ENCODE data around the gene RDH13. TPM values are rescaled to one million over a fixed set of nuclear protein-coding genes. Genes with fewer than 3 reads are reported as not detected.
"Not testable (repeated sequence)": the region's sequence is repeated elsewhere in the genome, so short reads cannot be mapped to it uniquely, and the experiment has no call there.

Gene RDH13
- total RNA-seq (11.5 TPM), polyA plus RNA-seq (ENCODE audit: insufficient read depth in 1 of 8, insufficient read length in 8 of 8, low replicate concordance in 1 of 8) (10 to 100 TPM in 7 of 8 donors, 1 to 10 TPM in 1; 7.2 to 16.7 (median 12.1) TPM)
- long read RNA-seq, donor 1, partial matches to known transcripts: 0 of 1 reads
- long read RNA-seq, donor 1, other reads (novel, unspliced or antisense): 0 of 1 reads
- long read RNA-seq, donor 2: 0 reads
- long read RNA-seq, donor 3, partial matches to known transcripts: 0 of 1 reads
- long read RNA-seq, donor 3, other reads (novel, unspliced or antisense): 0 of 1 reads
- long read RNA-seq, donor 4, transcript RDH13-223 (7 exons, 1,931 nt): major isoform, 6 of 6 reads
- long read RNA-seq, donor 4, partial matches to known transcripts: 0 of 6 reads
- long read RNA-seq, donor 4, other reads (novel, unspliced or antisense): 0 of 6 reads
- long read RNA-seq, donor 5, partial matches to known transcripts: 0 of 4 reads
- long read RNA-seq, donor 5, other reads (novel, unspliced or antisense): 0 of 4 reads
- long read RNA-seq, donor 6, transcript RDH13-223 (7 exons, 1,931 nt): major isoform, 5 of 6 reads
- long read RNA-seq, donor 6, partial matches to known transcripts: 0 of 6 reads
- long read RNA-seq, donor 6, other reads (novel, unspliced or antisense): 0 of 6 reads
- long read RNA-seq, donor 7, partial matches to known transcripts: 0 of 4 reads
- long read RNA-seq, donor 7, other reads (novel, unspliced or antisense): 0 of 4 reads
- long read RNA-seq, donor 8: 0 reads
- long read RNA-seq, donor 9, partial matches to known transcripts: 0 of 2 reads
- long read RNA-seq, donor 9, other reads (novel, unspliced or antisense): 0 of 2 reads
- long read RNA-seq, donor 10, partial matches to known transcripts: 0 of 3 reads
- long read RNA-seq, donor 10, other reads (novel, unspliced or antisense): 0 of 3 reads
- long read RNA-seq, donor 11, partial matches to known transcripts: 0 of 4 reads
- long read RNA-seq, donor 11, other reads (novel, unspliced or antisense): 0 of 4 reads

GRCh38 chr19:55062735-55063491, at the start of gene RDH13:
Gene RDH13 (minus strand): TSS chr19:55063148. CDS start chr19:55063032, 116 bp downstream.
- H3K9me3 ChIP-seq (replicated peaks; ENCODE audit: control insufficient read depth, low read depth, low read length): no peaks in the 10 kb centered on the region
- peaks cover 10% of the 10 kb centered on the region for H3K36me3 ChIP-seq (ENCODE audit: control insufficient read depth, insufficient read depth, low read length)
- H3K4me3 ChIP-seq (ENCODE audit: low read length): peak within 1 kb of the TSS; percentile 57
- peak; percentile 96 for DNase-seq
- H3K27me3 ChIP-seq (ENCODE audit: control insufficient read depth, insufficient read depth, low read length): peaks cover 17% of the 10 kb centered on the region
- H3K27ac ChIP-seq (ENCODE audit: low read length): no peak within 1 kb of the TSS
- H3K4me1 ChIP-seq (ENCODE audit: control insufficient read depth, insufficient read depth, low read length): peaks cover 5% of the 10 kb centered on the region
- WGBS (ENCODE audit: insufficient coverage): under 1% methylated on average over 62 of the region's 70 CpGs

GRCh38 chr19:55112246-55112776, 49.4 kb upstream of the RDH13 start:
- Histone ChIP-seq H3K4me1 (ENCODE audit: control insufficient read depth, insufficient read depth, low read length) (peaks cover 47% of the 10 kb centered on the region), H3K27me3 (ENCODE audit: control insufficient read depth, insufficient read depth, low read length) (no peaks in the 10 kb centered on the region), H3K36me3 (ENCODE audit: control insufficient read depth, insufficient read depth, low read length) (peaks cover 40% of the 10 kb centered on the region), H3K4me3 (ENCODE audit: low read length) (no peak overlapping the region), H3K27ac (ENCODE audit: low read length) (peak overlapping the region; percentile 94), H3K9me3 (replicated peaks; ENCODE audit: control insufficient read depth, low read depth, low read length) (no peaks in the 10 kb centered on the region)
- no peak for DNase-seq
- WGBS (ENCODE audit: insufficient coverage): 89% methylated on average over 22 of the region's 25 CpGs

GRCh38 chr19:55111238-55111831, 48.4 kb upstream of the RDH13 start:
- Histone ChIP-seq H3K36me3 (ENCODE audit: control insufficient read depth, insufficient read depth, low read length) (peaks cover 46% of the 10 kb centered on the region), H3K27ac (ENCODE audit: low read length) (peak overlapping the region; percentile 79), H3K9me3 (replicated peaks; ENCODE audit: control insufficient read depth, low read depth, low read length) (no peaks in the 10 kb centered on the region), H3K4me3 (ENCODE audit: low read length) (no peak overlapping the region), H3K27me3 (ENCODE audit: control insufficient read depth, insufficient read depth, low read length) (no peaks in the 10 kb centered on the region), H3K4me1 (ENCODE audit: control insufficient read depth, insufficient read depth, low read length) (peaks cover 47% of the 10 kb centered on the region)
- 62% methylated on average over 15 of the region's 21 CpGs for WGBS (ENCODE audit: insufficient coverage)
- no peak for DNase-seq

GRCh38 chr19:55109527-55110291, 46.8 kb upstream of the RDH13 start:
- Histone ChIP-seq H3K36me3 (ENCODE audit: control insufficient read depth, insufficient read depth, low read length) (peaks cover 55% of the 10 kb centered on the region), H3K4me3 (ENCODE audit: low read length) (no peak overlapping the region), H3K4me1 (ENCODE audit: control insufficient read depth, insufficient read depth, low read length) (peaks cover 33% of the 10 kb centered on the region), H3K27me3 (ENCODE audit: control insufficient read depth, insufficient read depth, low read length) (no peaks in the 10 kb centered on the region), H3K9me3 (replicated peaks; ENCODE audit: control insufficient read depth, low read depth, low read length) (no peaks in the 10 kb centered on the region), H3K27ac (ENCODE audit: low read length) (no peak overlapping the region)
- DNase-seq: no peak
- WGBS (ENCODE audit: insufficient coverage): 88% methylated on average over 19 of the region's 20 CpGs

- not testable (repeated sequence) for DNase-seq; H3K4me3 ChIP-seq (ENCODE audit: low read length); H3K9me3 ChIP-seq (replicated peaks; ENCODE audit: control insufficient read depth, low read depth, low read length); H3K4me1 ChIP-seq (ENCODE audit: control insufficient read depth, insufficient read depth, low read length); H3K27me3 ChIP-seq (ENCODE audit: control insufficient read depth, insufficient read depth, low read length); H3K27ac ChIP-seq (ENCODE audit: low read length)
- peaks cover 63% of the 10 kb centered on the region for H3K36me3 ChIP-seq (ENCODE audit: control insufficient read depth, insufficient read depth, low read length)
- 100% methylated on average over 2 of the region's 3 CpGs for WGBS (ENCODE audit: insufficient coverage)
Measured at GRCh38 chr19:55107252-55107651, 44.3 kb upstream of the RDH13 start.

GRCh38 chr19:55106591-55106990, 43.6 kb upstream of the RDH13 start:
- no peak for DNase-seq
- Histone ChIP-seq H3K9me3 (replicated peaks; ENCODE audit: control insufficient read depth, low read depth, low read length) (peaks cover 6% of the 10 kb centered on the region), H3K27ac (ENCODE audit: low read length) (no peak overlapping the region), H3K4me1 (ENCODE audit: control insufficient read depth, insufficient read depth, low read length) (peaks cover 3% of the 10 kb centered on the region), H3K4me3 (ENCODE audit: low read length) (no peak overlapping the region), H3K27me3 (ENCODE audit: control insufficient read depth, insufficient read depth, low read length) (no peaks in the 10 kb centered on the region), H3K36me3 (ENCODE audit: control insufficient read depth, insufficient read depth, low read length) (peaks cover 64% of the 10 kb centered on the region)
- 90% methylated on average over 4 of the region's 6 CpGs for WGBS (ENCODE audit: insufficient coverage)

- no peak for DNase-seq
- H3K27me3 ChIP-seq (ENCODE audit: control insufficient read depth, insufficient read depth, low read length): no peaks in the 10 kb centered on the region
- peaks cover 6% of the 10 kb centered on the region for H3K9me3 ChIP-seq (replicated peaks; ENCODE audit: control insufficient read depth, low read depth, low read length)
- peaks cover 67% of the 10 kb centered on the region for H3K36me3 ChIP-seq (ENCODE audit: control insufficient read depth, insufficient read depth, low read length)
- H3K4me3 ChIP-seq (ENCODE audit: low read length): no peak overlapping the region
- peaks cover 1% of the 10 kb centered on the region for H3K4me1 ChIP-seq (ENCODE audit: control insufficient read depth, insufficient read depth, low read length)
- no peak overlapping the region for H3K27ac ChIP-seq (ENCODE audit: low read length)
- WGBS (ENCODE audit: insufficient coverage): 100% methylated on average over 1 of the region's 2 CpGs
Measured at GRCh38 chr19:55105237-55105636, 42.3 kb upstream of the RDH13 start.

GRCh38 chr19:55103190-55103589, 40.2 kb upstream of the RDH13 start:
- peaks cover 64% of the 10 kb centered on the region for H3K36me3 ChIP-seq (ENCODE audit: control insufficient read depth, insufficient read depth, low read length)
- 97% methylated on average over 7 of the region's 9 CpGs for WGBS (ENCODE audit: insufficient coverage)
- H3K9me3 ChIP-seq (replicated peaks; ENCODE audit: control insufficient read depth, low read depth, low read length): peaks cover 6% of the 10 kb centered on the region
- H3K27me3 ChIP-seq (ENCODE audit: control insufficient read depth, insufficient read depth, low read length): no peaks in the 10 kb centered on the region
- H3K27ac ChIP-seq (ENCODE audit: low read length): no peak overlapping the region
- DNase-seq: no peak
- H3K4me1 ChIP-seq (ENCODE audit: control insufficient read depth, insufficient read depth, low read length): peaks cover 7% of the 10 kb centered on the region
- H3K4me3 ChIP-seq (ENCODE audit: low read length): no peak overlapping the region

GRCh38 chr19:55101261-55101660, 38.3 kb upstream of the RDH13 start:
- DNase-seq: no peak
- H3K27me3 ChIP-seq (ENCODE audit: control insufficient read depth, insufficient read depth, low read length): no peaks in the 10 kb centered on the region
- H3K4me3 ChIP-seq (ENCODE audit: low read length): no peak overlapping the region
- H3K4me1 ChIP-seq (ENCODE audit: control insufficient read depth, insufficient read depth, low read length): peaks cover 7% of the 10 kb centered on the region
- no peak overlapping the region for H3K27ac ChIP-seq (ENCODE audit: low read length)
- H3K36me3 ChIP-seq (ENCODE audit: control insufficient read depth, insufficient read depth, low read length): peaks cover 61% of the 10 kb centered on the region
- 92% methylated on average over 6 of the region's 10 CpGs for WGBS (ENCODE audit: insufficient coverage)
- H3K9me3 ChIP-seq (replicated peaks; ENCODE audit: control insufficient read depth, low read depth, low read length): peaks cover 6% of the 10 kb centered on the region
